ENCODE data around the gene MYO5B. TPM values are rescaled to one million over a fixed set of nuclear protein-coding genes. Genes with fewer than 3 reads are reported as not detected.

The MYO5B gene
- total and polyA plus RNA-seq, 2 of the 4 experiments (the other 2 are of a cell fraction) = 0.24 to 0.54 TPM

- no peak overlapping the region for H2AK5ac ChIP-seq (ENCODE audit: low read depth, low read length)
- no peak overlapping the region for H3K27ac ChIP-seq (ENCODE audit: insufficient read depth, low read length)
- no peak overlapping the region for H2BK20ac ChIP-seq (ENCODE audit: low read depth, low read length)
- DNase-seq (no peak), ATAC-seq (ENCODE audit: low read depth) (no peak)
- H3K18ac ChIP-seq (ENCODE audit: low read depth, low read length) = no peak overlapping the region
- no peaks in the 10 kb centered on the region for H3K79me1 ChIP-seq (ENCODE audit: low read depth in 1 of 2, low read length in 2 of 2)
- H3K36me3 ChIP-seq (ENCODE audit: control insufficient read depth, insufficient read depth, low read length) = no peaks in the 10 kb centered on the region
- no peak overlapping the region for H3K56ac ChIP-seq (ENCODE audit: extremely low read depth, insufficient read depth, low read length)
- no peaks in the 10 kb centered on the region for H4K20me1 ChIP-seq (ENCODE audit: insufficient read depth, low read length)
- ChIA-PET POLR2A (ENCODE audit: unreplicated experiment) (no interaction called here), CTCF (no interaction called here)
- no peak overlapping the region for H2AFZ ChIP-seq (replicated peaks; ENCODE audit: low read length, poor library complexity)
- no peak overlapping the region for H2BK120ac ChIP-seq (ENCODE audit: low read depth, low read length)
- H3K9me3 ChIP-seq (ENCODE audit: control insufficient read depth, insufficient read depth, low read length) = no peaks in the 10 kb centered on the region
- WGBS, 2 experiments (ENCODE audit: extremely low coverage in 2 of 2, insufficient read length in 1 of 2) = no CpG with 5 or more reads among the region's 1 CpG
- no peak overlapping the region for H3K9ac ChIP-seq (ENCODE audit: low read depth, low read length)
- H4K91ac ChIP-seq (ENCODE audit: insufficient read depth, low read depth, low read length) = no peak overlapping the region
- BruUV-seq (replicated peaks) = no TSS peak
- H3K14ac ChIP-seq (replicated peaks; ENCODE audit: low read depth, low read length) = no peak overlapping the region
- no peaks in the 10 kb centered on the region; the same call in 1 of the 2 replicates for H3K4me1 ChIP-seq (ENCODE audit: control insufficient read depth, insufficient read depth, low read length)
- no peaks in the 10 kb centered on the region for H3K9me1 ChIP-seq (ENCODE audit: insufficient read depth, low read length)
- H2AK9ac ChIP-seq (replicated peaks; ENCODE audit: low read depth, low read length, poor library complexity) = no peak overlapping the region
- no peak overlapping the region for H4K8ac ChIP-seq (ENCODE audit: low read depth in 2 of 2, low read length in 2 of 2)
- H4K5ac ChIP-seq (ENCODE audit: low read depth, low read length) = no peak overlapping the region
- TF ChIP-seq RCOR1 (IDR thresholded peaks at IDR 0.05; ENCODE audit: insufficient replicate concordance, low read length) (no peak), CTCF (conservative IDR thresholded peaks at IDR 0.05; ENCODE audit: low read depth, low read length) (no peak), MAFK (IDR thresholded peaks at IDR 0.05; ENCODE audit: low read depth, low read length) (no peak), FOS (IDR thresholded peaks at IDR 0.05; ENCODE audit: low read depth, low read length) (no peak), MAZ (IDR thresholded peaks at IDR 0.05; ENCODE audit: borderline replicate concordance, low read depth, low read length) (no peak)
- intact Hi-C loops (cut with micrococcal nuclease) (loop anchor here (5.0 to 10.0 kb wide), 4 partner anchors 157 to 693 kb away; no protein-coding TSS in a partner anchor), dilution Hi-C loops (cut with HindIII; ENCODE audit: low sequenced_read_pairs, unreplicated experiment) (no loop called here), in situ Hi-C loops (cut with MboI; ENCODE audit: low sequenced_read_pairs) (loop anchor here (25.0 kb wide), 1 partner anchor 688 kb away; no protein-coding TSS in a partner anchor)
- H2BK5ac ChIP-seq (ENCODE audit: low read depth, low read length, poor library complexity, severe bottlenecking) = no peak overlapping the region
- H3K23ac ChIP-seq (ENCODE audit: low read depth, low read length) = no peak overlapping the region
- H3K27me3 ChIP-seq (ENCODE audit: control insufficient read depth, insufficient read depth, low read length) = peaks cover 27% of the 10 kb centered on the region
- H3K4me3 ChIP-seq (ENCODE audit: insufficient read depth, low read depth, low read length) = no peak overlapping the region
- H3K4ac ChIP-seq (ENCODE audit: low read depth, low read length) = no peak overlapping the region
- H2BK15ac ChIP-seq (ENCODE audit: low read depth, low read length) = no peak overlapping the region
- no peak overlapping the region for H3K4me2 ChIP-seq (ENCODE audit: low read depth, low read length)
Observed at GRCh38 chr18:50199921-50200320, 5.0 kb upstream of the MYO5B start.

Measured in IMR-90 (cell line).